ENCODE measurements around the gene CALB2.

DNA sequence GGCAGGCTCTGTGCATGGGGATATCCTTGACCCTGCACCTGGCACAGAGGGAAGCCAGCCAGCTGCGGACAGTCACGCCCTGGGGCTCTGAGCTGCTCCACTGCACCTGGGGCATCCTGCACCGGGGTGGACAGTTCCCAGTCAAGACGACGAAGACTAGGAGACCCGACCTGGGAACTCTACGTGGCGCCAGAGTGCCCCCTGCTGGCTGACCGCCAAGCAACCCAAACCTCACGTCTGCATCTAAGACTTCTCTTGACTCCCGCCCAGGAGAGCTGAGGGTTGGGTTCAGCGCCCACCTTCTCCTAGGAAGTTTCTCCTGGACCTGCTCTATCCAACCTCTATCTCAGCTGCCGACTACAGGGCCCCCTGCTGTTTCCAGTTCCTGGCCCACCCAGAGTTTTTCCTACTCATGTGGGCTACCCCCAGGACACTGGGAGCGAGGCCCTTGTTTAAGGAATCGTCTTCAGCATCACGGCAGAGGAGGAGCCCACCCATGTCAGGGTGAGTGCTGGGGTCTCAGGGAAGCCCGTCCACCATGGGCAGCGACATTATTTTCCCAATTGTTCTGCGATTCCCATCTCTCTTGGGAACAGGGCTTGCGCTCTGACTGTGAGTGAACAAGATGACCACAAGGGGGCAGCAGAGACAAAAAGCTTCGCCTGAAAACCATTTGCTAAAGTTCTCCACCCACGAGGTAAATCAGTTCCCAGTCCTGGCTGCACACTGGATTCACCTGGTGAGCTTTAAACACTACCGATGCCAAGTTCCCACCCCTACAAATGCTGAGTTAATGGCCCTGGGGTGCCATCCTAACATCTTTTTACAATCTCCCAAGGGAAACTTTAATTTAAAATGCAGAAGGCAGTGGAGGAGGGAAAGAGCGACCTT is 54.0 kb downstream of the CALB2 start:
- TF ChIP-seq, protein P1, sequence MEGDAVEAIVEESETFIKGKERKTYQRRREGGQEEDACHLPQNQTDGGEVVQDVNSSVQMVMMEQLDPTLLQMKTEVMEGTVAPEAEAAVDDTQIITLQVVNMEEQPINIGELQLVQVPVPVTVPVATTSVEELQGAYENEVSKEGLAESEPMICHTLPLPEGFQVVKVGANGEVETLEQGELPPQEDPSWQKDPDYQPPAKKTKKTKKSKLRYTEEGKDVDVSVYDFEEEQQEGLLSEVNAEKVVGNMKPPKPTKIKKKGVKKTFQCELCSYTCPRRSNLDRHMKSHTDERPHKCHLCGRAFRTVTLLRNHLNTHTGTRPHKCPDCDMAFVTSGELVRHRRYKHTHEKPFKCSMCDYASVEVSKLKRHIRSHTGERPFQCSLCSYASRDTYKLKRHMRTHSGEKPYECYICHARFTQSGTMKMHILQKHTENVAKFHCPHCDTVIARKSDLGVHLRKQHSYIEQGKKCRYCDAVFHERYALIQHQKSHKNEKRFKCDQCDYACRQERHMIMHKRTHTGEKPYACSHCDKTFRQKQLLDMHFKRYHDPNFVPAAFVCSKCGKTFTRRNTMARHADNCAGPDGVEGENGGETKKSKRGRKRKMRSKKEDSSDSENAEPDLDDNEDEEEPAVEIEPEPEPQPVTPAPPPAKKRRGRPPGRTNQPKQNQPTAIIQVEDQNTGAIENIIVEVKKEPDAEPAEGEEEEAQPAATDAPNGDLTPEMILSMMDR (IDR thresholded peaks at IDR 0.05 in 2 of 3, conservative IDR thresholded peaks at IDR 0.05 in 1 of 3; ENCODE audit: borderline replicate concordance in 1 of 3, insufficient read depth in 1 of 3, low read depth in 2 of 3, low read length in 2 of 3) = peak; percentile 66 to 95 (median 78)
- TF ChIP-seq POLR2A (IDR thresholded peaks at IDR 0.05; ENCODE audit: borderline replicate concordance, extremely low read depth, insufficient read depth, insufficient read length) = no peak
- TF ChIP-seq, protein P2, sequence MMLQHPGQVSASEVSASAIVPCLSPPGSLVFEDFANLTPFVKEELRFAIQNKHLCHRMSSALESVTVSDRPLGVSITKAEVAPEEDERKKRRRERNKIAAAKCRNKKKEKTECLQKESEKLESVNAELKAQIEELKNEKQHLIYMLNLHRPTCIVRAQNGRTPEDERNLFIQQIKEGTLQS (IDR thresholded peaks at IDR 0.05) = no peak
